Measurements from ENCODE around the gene PTPRJ. TPM values are rescaled to one million over a fixed set of nuclear protein-coding genes. Genes with fewer than 3 reads are reported as not detected.

PTPRJ gene
- total RNA-seq, 1 experiment from 2014 or later = 0.30 TPM

- peaks cover 12% of the 10 kb centered on the region for H3K27me3 Mint-ChIP-seq (ENCODE audit: insufficient read depth, unreplicated experiment)
- H3K4me1 Mint-ChIP-seq (ENCODE audit: insufficient read depth, unreplicated experiment) = peaks cover 3% of the 10 kb centered on the region
- intact Hi-C loops (cut with micrococcal nuclease) = loop anchor here (5.0 to 10.0 kb wide), 3 partner anchors 35 to 125 kb away; no protein-coding TSS in a partner anchor
- no peaks in the 10 kb centered on the region for H3K9me3 Mint-ChIP-seq (ENCODE audit: unreplicated experiment)
- TF ChIP-seq CTCF (IDR thresholded peaks at IDR 0.05; ENCODE audit: unreplicated experiment) = no peak
- H3K27ac Mint-ChIP-seq (ENCODE audit: low read depth, unreplicated experiment) = no peak overlapping the region
- H3K36me3 Mint-ChIP-seq (ENCODE audit: insufficient read depth, unreplicated experiment) = no peaks in the 10 kb centered on the region
- no TSS peak for BruUV-seq (replicated peaks)
- H3K4me3 Mint-ChIP-seq (ENCODE audit: unreplicated experiment) = peak overlapping the region; percentile 54
- CTCF ChIA-PET = no interaction called here
- POLR2A ChIA-PET = no interaction called here
- DNase-seq (ENCODE audit: unreplicated experiment) = no peak
Observed at GRCh38 chr11:47981667-47982404, 1.5 kb downstream of the PTPRJ start.

DNA sequence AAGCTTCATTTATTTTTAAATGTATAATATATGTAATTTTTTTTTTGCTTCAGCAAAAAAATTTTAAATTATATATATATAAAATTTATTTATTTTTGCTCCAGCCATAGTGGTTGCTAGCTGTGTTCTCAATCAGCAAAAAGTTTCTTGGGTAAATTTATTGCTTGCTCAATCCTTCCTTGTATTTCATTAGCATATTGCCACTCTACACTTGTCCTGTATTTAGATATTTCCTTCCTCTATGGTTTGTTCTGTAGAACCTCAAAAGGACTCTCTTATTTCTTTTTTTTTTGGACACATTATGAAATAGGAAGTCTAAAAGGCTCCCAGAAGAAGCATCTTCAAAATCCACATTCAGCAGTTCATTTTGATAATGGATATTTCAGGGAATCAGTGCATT is 2.3 kb downstream of the PTPRJ start:
- no peaks in the 10 kb centered on the region for H3K9me3 Mint-ChIP-seq (ENCODE audit: unreplicated experiment)
- peaks cover 3% of the 10 kb centered on the region for H3K36me3 Mint-ChIP-seq (ENCODE audit: insufficient read depth, unreplicated experiment)
- peaks cover 3% of the 10 kb centered on the region for H3K4me1 Mint-ChIP-seq (ENCODE audit: insufficient read depth, unreplicated experiment)
- no peak for DNase-seq (ENCODE audit: unreplicated experiment)
- ChIA-PET POLR2A (interaction anchor here (0.6 kb wide), 1 partner anchor 164 kb away, joined by 4 read pairs; no protein-coding TSS in a partner anchor), CTCF (interaction anchor here (0.6 to 1.6 kb wide), 4 partner anchors 50 to 127 kb away, joined by 3 to 5 read pairs (median 4); no protein-coding TSS in a partner anchor)
- H3K27ac Mint-ChIP-seq (ENCODE audit: low read depth, unreplicated experiment) = no peak overlapping the region
- peaks cover 12% of the 10 kb centered on the region for H3K27me3 Mint-ChIP-seq (ENCODE audit: insufficient read depth, unreplicated experiment)
- intact Hi-C loops (cut with micrococcal nuclease) = loop anchor here (5.0 to 10.0 kb wide), 3 partner anchors 35 to 125 kb away; no protein-coding TSS in a partner anchor
- H3K4me3 Mint-ChIP-seq (ENCODE audit: unreplicated experiment) = no peak overlapping the region
- no peak for TF ChIP-seq CTCF (IDR thresholded peaks at IDR 0.05; ENCODE audit: unreplicated experiment)
- BruUV-seq (replicated peaks) = no TSS peak

- Mint-ChIP-seq H3K4me3 (ENCODE audit: unreplicated experiment) (no peak overlapping the region), H3K27me3 (ENCODE audit: insufficient read depth, unreplicated experiment) (peaks cover 12% of the 10 kb centered on the region), H3K9me3 (ENCODE audit: unreplicated experiment) (no peaks in the 10 kb centered on the region), H3K4me1 (ENCODE audit: insufficient read depth, unreplicated experiment) (peaks cover 3% of the 10 kb centered on the region), H3K36me3 (ENCODE audit: insufficient read depth, unreplicated experiment) (peaks cover 6% of the 10 kb centered on the region), H3K27ac (ENCODE audit: low read depth, unreplicated experiment) (no peak overlapping the region)
- DNase-seq (ENCODE audit: unreplicated experiment) = no peak
- intact Hi-C loops (cut with micrococcal nuclease) = loop anchor here (5.0 to 10.0 kb wide), 3 partner anchors 36 to 124 kb away; no protein-coding TSS in a partner anchor
- CTCF ChIA-PET = interaction anchor here (0.6 to 1.6 kb wide), 5 partner anchors 11 to 821 kb away, joined by 3 to 4 read pairs (median 3); no protein-coding TSS in a partner anchor
- BruUV-seq (replicated peaks) = no TSS peak
- POLR2A ChIA-PET = no interaction called here
- no peak for TF ChIP-seq CTCF (IDR thresholded peaks at IDR 0.05; ENCODE audit: unreplicated experiment)
Observed at GRCh38 chr11:47983464-47984397, 3.4 kb downstream of the PTPRJ start.

DNA sequence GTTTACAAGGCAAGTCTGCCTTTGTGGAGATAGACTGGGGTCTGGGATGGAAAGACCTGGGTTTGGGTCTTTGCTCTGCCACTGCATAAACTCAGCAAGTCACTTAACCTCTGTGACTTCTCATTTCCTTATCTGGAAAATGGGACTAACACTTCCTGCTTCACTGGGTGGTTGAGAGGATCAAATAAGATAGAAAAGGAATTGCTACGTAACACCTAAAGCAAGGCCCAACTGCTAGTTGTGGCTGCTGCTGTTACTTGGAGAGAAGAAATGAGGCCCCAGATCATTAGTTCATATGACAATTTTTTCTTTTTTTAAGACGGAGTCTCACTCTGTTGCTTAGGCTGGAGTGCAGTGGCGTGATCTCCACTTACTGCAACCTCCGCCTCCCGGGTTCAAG is 5.9 kb downstream of the PTPRJ start:
- Mint-ChIP-seq H3K27ac (ENCODE audit: low read depth, unreplicated experiment) (no peak overlapping the region), H3K4me3 (ENCODE audit: unreplicated experiment) (no peak overlapping the region), H3K9me3 (ENCODE audit: unreplicated experiment) (no peaks in the 10 kb centered on the region), H3K36me3 (ENCODE audit: insufficient read depth, unreplicated experiment) (peaks cover 6% of the 10 kb centered on the region), H3K27me3 (ENCODE audit: insufficient read depth, unreplicated experiment) (no peaks in the 10 kb centered on the region), H3K4me1 (ENCODE audit: insufficient read depth, unreplicated experiment) (peaks cover 4% of the 10 kb centered on the region)
- intact Hi-C loops (cut with micrococcal nuclease) = loop anchor here (10.0 kb wide), 1 partner anchor 59 kb away; no protein-coding TSS in a partner anchor
- no peak for TF ChIP-seq CTCF (IDR thresholded peaks at IDR 0.05; ENCODE audit: unreplicated experiment)
- ChIA-PET CTCF (no interaction called here), POLR2A (no interaction called here)
- DNase-seq (ENCODE audit: unreplicated experiment) = no peak
- no TSS peak for BruUV-seq (replicated peaks)

All from MCF 10A (cell line).